ENCODE measurements around the gene TAX1BP1. TPM values are rescaled to one million over a fixed set of nuclear protein-coding genes. Genes with fewer than 3 reads are reported as not detected.
"Not testable (repeated sequence)": the region's sequence is repeated elsewhere in the genome, so short reads cannot be mapped to it uniquely, and the experiment has no call there.

TAX1BP1 gene
- total RNA-seq, 3 donors from 2014 or later: 105 to 156 (median 110) TPM

DNA sequence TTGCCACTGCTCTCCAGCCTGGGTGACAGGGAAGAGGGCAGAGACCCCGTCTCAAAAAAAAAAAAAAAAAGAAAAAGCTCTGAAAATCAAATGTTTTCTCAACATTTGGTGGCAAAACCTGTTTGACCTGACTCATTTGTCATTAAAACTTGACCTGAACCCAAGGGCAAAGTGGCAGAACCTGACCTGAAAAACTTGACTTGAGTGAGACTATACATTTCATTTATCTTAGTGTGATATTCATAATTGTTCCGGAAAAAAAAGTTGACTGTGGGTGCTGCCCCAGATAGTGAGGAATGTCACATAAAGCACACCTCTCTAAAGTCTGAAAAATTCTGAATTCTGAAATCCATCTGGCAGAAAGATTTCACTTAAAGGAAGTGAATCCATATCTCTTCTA lies 2.3 kb upstream of the TAX1BP1 start:
- Histone ChIP-seq H3K27me3 (no peaks in the 10 kb centered on the region), H3K36me3 (no peaks in the 10 kb centered on the region), H3K4me3 (no peak overlapping the region), H3K4me1 (no peaks in the 10 kb centered on the region), H3K9me3 (no peaks in the 10 kb centered on the region), H3K27ac (no peak overlapping the region)
- TF ChIP-seq, protein P1, sequence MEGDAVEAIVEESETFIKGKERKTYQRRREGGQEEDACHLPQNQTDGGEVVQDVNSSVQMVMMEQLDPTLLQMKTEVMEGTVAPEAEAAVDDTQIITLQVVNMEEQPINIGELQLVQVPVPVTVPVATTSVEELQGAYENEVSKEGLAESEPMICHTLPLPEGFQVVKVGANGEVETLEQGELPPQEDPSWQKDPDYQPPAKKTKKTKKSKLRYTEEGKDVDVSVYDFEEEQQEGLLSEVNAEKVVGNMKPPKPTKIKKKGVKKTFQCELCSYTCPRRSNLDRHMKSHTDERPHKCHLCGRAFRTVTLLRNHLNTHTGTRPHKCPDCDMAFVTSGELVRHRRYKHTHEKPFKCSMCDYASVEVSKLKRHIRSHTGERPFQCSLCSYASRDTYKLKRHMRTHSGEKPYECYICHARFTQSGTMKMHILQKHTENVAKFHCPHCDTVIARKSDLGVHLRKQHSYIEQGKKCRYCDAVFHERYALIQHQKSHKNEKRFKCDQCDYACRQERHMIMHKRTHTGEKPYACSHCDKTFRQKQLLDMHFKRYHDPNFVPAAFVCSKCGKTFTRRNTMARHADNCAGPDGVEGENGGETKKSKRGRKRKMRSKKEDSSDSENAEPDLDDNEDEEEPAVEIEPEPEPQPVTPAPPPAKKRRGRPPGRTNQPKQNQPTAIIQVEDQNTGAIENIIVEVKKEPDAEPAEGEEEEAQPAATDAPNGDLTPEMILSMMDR (IDR thresholded peaks at IDR 0.05): no peak
- TF ChIP-seq POLR2AphosphoS5 (IDR thresholded peaks at IDR 0.05) (no peak), POLR2A (IDR thresholded peaks at IDR 0.05) (no peak)
- DNase-seq (ENCODE audit: low spot score in 2 of 2): no peak
- intact Hi-C loops (cut with DNase I; ENCODE audit: low total_unique reads): no loop called here

DNA sequence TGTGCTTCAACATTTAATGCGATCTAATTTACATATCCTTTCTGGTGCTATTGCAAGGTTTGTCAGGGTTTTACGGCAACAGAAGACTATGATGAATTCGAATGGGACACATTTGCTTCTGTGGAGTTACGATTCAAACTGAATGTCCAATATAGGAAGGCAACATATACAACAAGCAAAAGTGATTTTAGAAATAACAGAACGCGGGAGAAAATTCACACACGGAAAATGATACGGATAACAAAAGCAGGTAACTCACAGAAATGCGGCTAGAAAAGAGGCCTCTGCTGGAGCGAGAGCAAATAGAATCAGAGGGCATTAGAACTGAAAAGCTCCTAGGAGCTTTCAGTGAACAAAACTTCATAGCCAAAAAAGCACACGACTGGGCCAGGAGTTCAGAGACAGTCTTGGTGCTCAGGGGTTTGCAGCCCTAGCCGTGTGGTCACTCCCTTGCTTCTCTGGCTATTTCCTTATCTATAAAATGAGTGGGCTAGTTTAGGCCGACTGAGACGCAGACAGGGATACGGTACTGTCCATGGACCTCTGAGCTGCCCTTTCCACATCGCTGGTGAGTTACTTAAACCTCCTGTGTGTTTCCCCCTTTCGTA lies 557 bp upstream of the TAX1BP1 start:
- H3K36me3 ChIP-seq: no peaks in the 10 kb centered on the region
- peak overlapping the region; percentile 95 to 98 (median 97) for H3K4me3 ChIP-seq
- H3K9me3 ChIP-seq: no peaks in the 10 kb centered on the region
- peak overlapping the region; percentile 99 to 100 for H3K27ac ChIP-seq
- H3K4me1 ChIP-seq: no peaks in the 10 kb centered on the region
- no peaks in the 10 kb centered on the region for H3K27me3 ChIP-seq
- intact Hi-C loops (cut with DNase I; ENCODE audit: low total_unique reads): no loop called here
- DNase-seq (ENCODE audit: low spot score in 2 of 2): no peak
- TF ChIP-seq, protein P1 (IDR thresholded peaks at IDR 0.05): no peak
- no peak for TF ChIP-seq POLR2AphosphoS5 (IDR thresholded peaks at IDR 0.05)
- no peak for TF ChIP-seq POLR2A (IDR thresholded peaks at IDR 0.05)

DNA sequence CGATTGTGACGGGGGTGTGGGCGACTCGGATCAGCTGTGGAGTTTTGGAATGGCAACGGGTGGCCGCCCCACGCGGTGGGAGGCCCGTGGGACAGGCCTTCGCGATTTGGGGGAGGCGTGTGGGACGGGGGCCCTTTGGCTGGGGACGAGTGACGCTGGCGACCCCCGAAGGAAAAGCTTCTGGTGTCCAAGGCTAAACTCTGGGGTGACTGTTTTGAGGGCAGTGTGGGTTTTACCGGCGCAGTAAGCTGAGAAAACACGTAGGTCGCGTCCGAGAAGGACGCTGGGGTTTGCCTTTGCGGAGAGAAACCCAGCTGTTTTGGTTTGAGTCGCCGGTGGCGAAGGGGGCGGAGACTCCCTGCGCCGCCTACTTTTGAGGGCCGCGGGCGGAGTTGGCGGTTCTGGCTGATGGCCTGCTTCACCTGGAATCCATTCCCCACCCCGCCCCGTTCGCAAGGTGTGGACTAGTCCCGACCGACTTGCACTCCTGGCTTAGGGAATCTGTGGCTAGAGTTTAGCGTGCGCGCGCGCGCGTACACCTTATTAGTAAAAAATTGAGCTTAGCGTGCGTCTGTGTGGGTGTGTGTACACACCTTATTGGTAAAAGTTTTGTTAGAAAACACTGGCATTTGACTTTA lies 606 bp downstream of the TAX1BP1 start:
- DNase-seq (ENCODE audit: low spot score in 2 of 2): peak; percentile 94 to 96
- H3K27me3 ChIP-seq: no peaks in the 10 kb centered on the region
- intact Hi-C loops (cut with DNase I; ENCODE audit: low total_unique reads): no loop called here
- H3K27ac ChIP-seq: peak overlapping the region; percentile 99 to 100
- TF ChIP-seq POLR2A (IDR thresholded peaks at IDR 0.05) (no peak), POLR2AphosphoS5 (IDR thresholded peaks at IDR 0.05) (peak in 2 of 3 donors; percentile 56 to 74)
- no peaks in the 10 kb centered on the region for H3K9me3 ChIP-seq
- no peaks in the 10 kb centered on the region for H3K36me3 ChIP-seq
- H3K4me1 ChIP-seq: peaks cover 0 to 10% of the 10 kb centered on the region in 2 donors
- H3K4me3 ChIP-seq: peak overlapping the region; percentile 95 to 98 (median 97)

DNA sequence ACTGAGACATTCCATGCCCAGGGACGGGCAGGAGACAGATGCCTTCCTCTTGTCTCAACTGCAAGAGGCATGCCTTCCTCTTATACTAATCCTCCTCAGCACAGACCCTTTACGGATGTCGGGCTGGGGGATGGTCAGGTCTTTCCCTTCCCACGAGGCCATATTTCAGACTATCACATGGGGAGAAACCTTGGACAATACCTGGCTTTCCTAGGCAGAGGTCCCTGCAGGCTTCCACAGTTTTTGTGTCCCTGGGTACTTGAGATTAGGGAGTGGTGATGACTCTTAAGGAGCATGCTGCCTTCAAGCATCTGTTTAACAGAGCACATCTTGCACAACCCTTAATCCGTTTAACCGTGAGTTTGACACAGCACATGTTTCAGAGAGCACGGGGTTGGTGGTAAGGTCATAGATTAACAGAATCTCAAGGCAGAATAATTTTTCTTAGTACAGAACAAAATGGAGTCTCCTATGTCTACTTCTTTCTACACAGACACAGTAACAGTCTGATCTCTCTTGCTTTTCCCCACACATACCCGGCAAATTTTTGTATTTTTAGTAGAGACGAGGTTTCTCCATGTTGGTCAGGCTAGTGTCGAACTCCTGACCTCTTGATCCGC lies 2.2 kb downstream of the TAX1BP1 start:
- H3K36me3 ChIP-seq; H3K27me3 ChIP-seq; H3K27ac ChIP-seq; H3K9me3 ChIP-seq; intact Hi-C loops (cut with DNase I; ENCODE audit: low total_unique reads); DNase-seq (ENCODE audit: low spot score in 2 of 2): not testable (repeated sequence)
- H3K4me1 ChIP-seq: peaks cover 0 to 12% of the 10 kb centered on the region in 2 donors
- peak overlapping the region in 1 of 3 donors; percentile 95 for H3K4me3 ChIP-seq

DNA sequence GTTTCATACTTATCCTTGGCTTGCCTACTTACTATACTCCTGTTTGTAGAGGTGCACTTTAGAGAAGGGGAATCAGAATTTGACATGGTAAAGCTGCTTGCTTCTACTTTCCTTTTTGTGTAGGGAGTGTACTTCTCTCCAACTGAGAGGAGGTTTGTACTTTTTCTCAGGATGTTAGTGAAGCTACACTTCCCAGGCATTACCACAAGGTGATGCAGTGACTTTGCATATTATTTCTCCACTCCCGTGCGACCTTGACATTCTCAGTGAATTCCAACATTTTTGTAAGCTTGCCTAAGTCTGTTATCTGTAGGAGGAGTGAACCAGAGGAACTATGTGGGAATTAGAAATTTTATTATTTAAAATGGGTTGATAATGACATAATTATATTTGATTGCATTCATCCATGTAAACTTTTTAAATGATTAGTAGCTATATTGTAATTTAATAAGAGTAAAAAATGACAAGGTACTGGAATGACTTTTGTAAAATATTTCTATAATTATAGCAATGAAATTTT lies 5.2 kb downstream of the TAX1BP1 start:
- Histone ChIP-seq H3K9me3 (no peaks in the 10 kb centered on the region), H3K4me3 (no peak overlapping the region), H3K4me1 (peaks cover 0 to 12% of the 10 kb centered on the region in 2 donors), H3K36me3 (no peaks in the 10 kb centered on the region), H3K27me3 (no peaks in the 10 kb centered on the region), H3K27ac (no peak overlapping the region)
- TF ChIP-seq POLR2AphosphoS5 (IDR thresholded peaks at IDR 0.05) (no peak), POLR2A (IDR thresholded peaks at IDR 0.05) (no peak)
- TF ChIP-seq, protein P1 (IDR thresholded peaks at IDR 0.05): peak; percentile 55 to 67 (median 61)
- intact Hi-C loops (cut with DNase I; ENCODE audit: low total_unique reads): no loop called here
- no peak for DNase-seq (ENCODE audit: low spot score in 2 of 2)

DNA sequence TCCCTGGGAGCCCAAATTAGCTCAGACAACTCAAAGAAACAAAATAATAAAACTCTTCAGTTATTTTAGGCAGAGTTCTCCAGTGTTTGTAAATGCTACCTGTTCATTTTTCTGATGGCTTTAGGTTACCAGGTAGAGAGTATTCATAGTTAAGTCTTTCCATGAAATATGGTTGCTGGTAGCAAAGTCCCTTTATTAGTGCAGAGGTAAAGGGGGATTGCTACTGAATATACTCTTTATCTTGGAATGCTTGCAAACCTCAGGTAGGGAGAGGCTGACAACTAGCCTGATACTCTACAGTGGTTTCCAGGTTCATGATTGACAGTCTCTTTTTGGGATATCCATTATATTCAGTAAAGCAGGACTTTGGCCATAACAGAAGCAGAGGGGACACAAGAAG lies 6.5 kb downstream of the TAX1BP1 start:
- Histone ChIP-seq H3K36me3 (no peaks in the 10 kb centered on the region), H3K4me1 (peaks cover 0 to 12% of the 10 kb centered on the region in 2 donors), H3K27me3 (no peaks in the 10 kb centered on the region), H3K4me3 (no peak overlapping the region), H3K9me3 (no peaks in the 10 kb centered on the region), H3K27ac (no peak overlapping the region)
- DNase-seq (ENCODE audit: low spot score in 2 of 2): no peak
- TF ChIP-seq POLR2AphosphoS5 (IDR thresholded peaks at IDR 0.05) (no peak), POLR2A (IDR thresholded peaks at IDR 0.05) (no peak)
- TF ChIP-seq, protein P1 (IDR thresholded peaks at IDR 0.05): no peak
- intact Hi-C loops (cut with DNase I; ENCODE audit: low total_unique reads): no loop called here

Data from breast epithelium (tissue), 4 donors.